HG02852 (cell line): Measurements from ENCODE around the gene EPB41L4B.
"Not testable (repeated sequence)": the region's sequence is repeated elsewhere in the genome, so short reads cannot be mapped to it uniquely, and the experiment has no call there.

Experiments
- ATAC-seq: cut with Tn5 transposase; IDR thresholded peaks from one replicate; pipeline ENCODE4 v1.9.1; 2021; ENCODE audit warnings: mild to moderate bottlenecking, moderate library complexity; ENCODE audit not compliant: unreplicated experiment

Gene EPB41L4B

GRCh38 chr9:109246533-109246932 is 74.3 kb downstream of the EPB41L4B start:
- ATAC-seq = no peak

- ATAC-seq = no peak
Measured at GRCh38 chr9:109245310-109245897, 75.5 kb downstream of the EPB41L4B start.

DNA sequence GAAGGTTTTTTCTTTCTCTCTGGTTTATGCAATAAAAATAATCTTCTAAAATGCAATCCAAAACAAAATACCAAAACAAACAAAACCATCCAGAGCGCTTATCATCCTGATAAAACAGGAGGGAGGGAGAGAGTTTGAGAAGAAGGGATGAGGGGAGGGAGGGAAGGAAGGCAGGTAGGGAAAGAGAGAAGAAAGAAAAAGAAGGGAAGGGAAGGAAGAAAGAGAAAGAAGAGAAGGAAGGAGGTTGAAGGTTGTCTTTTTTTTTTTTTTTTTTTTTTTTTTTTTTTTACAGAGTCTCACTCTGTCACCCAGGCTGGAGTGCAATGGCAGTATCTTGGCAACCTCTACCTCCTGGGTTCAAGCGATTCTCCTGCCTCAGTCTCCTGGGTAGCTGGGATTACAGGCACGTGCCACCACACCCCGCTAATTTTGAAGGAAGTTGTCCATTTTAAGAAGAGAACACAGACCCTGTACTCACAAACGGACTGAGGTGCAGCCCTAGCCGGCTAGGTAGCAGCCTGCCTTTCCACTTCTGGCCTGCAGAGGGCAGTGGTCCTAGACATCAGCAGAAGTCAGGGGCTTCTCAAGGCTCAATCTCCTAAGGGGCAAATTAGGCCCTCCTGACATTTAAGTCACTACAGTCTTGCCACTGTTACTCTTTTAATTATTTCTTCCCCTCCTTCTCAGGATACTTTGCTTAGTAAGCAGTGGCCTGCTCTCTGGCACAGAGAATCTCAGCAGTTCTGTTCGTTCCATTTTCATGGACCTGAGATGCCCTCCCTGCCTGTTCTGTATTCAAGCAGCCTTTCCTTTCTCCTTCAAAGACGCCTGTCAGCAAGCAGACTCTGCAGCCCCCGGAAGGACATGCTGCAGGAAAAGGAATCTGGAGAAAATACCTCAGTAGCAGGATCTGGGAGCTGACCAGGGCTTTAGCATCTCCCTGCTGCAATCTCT is 76.4 kb downstream of the EPB41L4B start:
- ATAC-seq = peak; percentile 75

DNA sequence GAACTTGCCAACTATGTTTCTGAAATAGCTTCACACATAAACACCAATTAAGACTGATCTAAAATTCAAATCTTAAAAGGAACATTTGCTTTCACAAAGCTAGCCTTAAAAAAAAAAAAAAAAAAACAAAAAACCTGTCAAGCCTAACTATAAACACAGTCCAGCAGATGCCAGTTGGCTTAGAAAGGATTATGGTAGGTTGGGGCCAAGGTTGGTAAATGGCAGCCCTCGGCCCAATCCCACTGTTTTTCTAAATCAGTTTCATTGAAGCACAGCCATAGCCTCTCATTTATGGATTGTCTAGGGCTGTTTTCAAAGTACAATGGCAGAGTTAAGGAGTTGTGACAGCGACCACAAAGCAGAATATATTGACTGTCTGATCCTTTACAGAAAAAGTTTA is 78.1 kb downstream of the EPB41L4B start:
- ATAC-seq = no peak

DNA sequence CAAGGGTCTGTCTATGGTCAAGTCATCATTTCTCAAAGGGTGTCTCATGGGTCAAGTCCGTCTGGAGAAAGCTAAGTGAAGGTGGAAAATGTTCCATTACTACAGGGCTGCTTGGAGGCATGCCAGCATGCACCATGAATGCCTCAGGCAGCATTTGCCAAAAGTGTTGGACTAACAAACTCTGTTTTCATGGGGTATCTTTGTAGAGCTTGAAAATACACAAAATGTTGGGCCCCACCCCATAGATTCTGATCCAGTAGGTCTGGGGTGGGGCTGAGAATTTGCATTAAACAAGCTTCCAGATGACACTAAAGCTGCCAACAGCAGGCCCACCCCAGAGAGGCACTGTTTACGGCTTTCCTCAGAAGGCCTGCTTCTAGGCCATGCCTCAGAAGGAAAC is 78.8 kb downstream of the EPB41L4B start:
- ATAC-seq = no peak

DNA sequence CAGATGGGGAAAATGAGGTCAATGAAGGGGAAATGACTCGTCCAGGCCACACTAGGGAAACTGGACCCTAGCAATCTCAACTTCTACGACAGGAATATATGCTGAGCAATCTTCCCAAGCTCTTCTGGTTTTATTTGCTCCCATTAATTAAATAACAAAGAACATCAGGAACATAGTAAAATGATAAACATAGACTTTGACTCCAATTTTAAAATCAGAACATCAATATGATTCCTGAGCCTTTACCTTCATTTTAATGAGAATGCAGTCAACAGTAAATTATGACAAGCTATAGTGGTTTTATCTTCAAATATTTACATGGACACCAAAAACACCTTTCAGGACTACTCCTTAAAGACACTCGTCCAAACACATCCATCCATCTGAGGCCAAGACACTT is 79.7 kb downstream of the EPB41L4B start:
- ATAC-seq = no peak

GRCh38 chr9:109239240-109239639 is 81.6 kb downstream of the EPB41L4B start:
- no peak for ATAC-seq

DNA sequence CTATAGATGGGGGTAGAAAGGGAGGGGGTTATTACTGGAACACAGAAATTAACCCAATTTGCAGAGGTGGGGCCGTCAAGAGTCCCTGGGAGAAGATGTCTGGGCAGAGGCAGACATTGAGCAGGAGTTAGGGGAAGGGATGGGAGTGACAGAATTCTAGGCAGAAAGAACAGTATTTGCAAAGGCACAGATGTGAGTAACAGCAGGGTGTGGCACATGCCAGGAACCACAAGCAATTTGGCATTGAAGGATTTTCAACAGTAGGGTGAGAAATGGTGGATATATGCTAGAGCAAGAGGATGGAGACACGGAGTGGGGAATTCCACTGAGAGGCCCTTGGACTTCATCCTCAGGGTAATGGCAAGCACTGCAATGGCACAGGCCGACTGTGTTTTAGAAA is 82.2 kb downstream of the EPB41L4B start:
- ATAC-seq = no peak

DNA sequence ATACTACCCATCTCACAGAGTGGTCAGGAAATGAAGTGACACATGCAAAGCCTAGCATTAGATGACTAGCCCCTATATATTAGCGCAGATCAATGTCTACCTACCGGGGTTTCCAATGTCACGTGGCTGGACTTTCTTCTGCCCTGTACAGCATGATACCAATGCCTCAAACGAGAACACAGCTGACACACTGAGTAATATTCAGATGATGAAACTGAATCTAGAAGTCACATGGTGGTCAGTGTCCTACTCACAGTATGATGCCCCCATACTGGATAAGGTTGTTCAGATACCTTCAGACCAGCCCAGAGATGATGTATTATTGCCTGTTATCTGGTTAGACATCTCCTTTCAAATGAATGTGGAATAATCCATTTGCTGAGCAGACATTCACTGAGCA is 82.7 kb downstream of the EPB41L4B start:
- ATAC-seq = no peak

DNA sequence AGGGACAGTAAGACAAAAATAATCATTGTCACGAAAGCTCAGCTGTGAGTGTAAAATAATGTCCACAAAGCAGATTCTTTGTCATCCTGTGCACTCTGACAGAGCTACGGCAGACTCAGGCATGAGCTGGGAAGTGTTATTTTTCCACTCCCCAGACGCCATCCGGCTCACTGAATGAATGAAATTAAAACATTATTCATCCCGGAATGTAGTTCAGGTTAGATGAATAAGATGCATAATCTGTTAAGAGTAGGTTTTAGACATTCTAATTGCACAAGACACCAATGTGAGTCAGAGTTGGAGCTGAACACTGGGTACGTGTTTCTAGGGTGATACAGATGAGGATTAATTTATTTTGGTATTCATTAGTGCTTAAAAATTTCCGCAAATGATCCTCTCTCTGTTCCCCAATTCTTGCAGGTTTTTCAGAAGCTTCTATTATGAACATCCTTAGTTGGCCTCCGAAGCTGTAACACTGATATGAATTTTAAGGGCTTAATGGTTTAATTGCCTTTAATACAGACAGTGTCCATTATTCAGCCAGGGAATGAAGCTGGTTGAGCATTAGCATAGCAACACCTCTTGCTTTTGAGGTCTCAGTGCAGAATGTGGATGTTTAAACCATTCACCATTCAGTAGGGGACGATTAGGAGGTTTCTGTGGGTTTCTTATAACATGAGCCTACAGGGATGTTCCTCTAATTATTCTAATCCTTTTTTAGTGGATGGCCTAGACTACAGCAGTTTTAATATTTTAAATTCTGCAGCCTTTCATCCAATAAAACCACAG is 88.2 kb downstream of the EPB41L4B start:
- ATAC-seq = no peak

- no peak for ATAC-seq
Measured at GRCh38 chr9:109231593-109231992, 89.3 kb downstream of the EPB41L4B start.

DNA sequence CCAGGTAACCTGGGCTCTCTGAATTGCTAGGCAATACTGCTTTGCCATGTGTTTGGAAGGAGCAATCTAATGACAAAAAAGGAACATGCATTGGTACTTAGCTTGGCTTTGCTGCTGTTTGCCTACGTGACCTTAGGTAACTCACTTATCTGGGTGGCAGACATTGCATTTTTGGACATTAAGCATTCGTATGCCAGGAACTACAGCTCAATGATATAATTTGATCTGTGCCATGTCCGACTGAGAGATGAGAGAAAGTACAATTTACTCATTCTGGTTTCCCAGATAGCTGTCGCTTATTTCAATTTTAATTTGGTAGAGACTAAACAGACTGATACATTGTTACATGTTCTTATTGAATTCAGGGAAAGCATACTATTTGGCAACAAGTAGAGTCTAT is 90.6 kb downstream of the EPB41L4B start:
- no peak for ATAC-seq

GRCh38 chr9:109229682-109230081 is 91.2 kb downstream of the EPB41L4B start:
- no peak for ATAC-seq

- ATAC-seq = no peak
Measured at GRCh38 chr9:109228093-109228642, 92.7 kb downstream of the EPB41L4B start.

DNA sequence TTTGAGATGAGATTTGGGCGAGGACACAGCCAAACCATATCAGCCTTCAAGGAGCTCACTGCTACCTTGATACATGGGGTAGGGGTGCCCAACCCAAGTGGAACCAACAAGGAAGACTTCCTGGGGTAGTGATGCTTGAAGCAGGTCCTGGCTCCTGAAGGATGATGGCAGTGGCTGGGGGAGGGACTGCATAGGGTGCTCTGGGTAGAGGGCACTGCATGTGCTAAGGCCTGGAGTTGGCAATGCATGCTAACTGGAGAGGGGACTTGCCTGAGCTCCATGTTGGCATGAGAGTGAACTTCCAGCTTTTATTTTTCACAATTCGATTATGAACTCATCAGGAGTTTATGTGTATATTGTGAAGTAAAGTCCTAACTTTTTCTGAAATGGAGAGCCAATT is 95.2 kb downstream of the EPB41L4B start:
- ATAC-seq = no peak

DNA sequence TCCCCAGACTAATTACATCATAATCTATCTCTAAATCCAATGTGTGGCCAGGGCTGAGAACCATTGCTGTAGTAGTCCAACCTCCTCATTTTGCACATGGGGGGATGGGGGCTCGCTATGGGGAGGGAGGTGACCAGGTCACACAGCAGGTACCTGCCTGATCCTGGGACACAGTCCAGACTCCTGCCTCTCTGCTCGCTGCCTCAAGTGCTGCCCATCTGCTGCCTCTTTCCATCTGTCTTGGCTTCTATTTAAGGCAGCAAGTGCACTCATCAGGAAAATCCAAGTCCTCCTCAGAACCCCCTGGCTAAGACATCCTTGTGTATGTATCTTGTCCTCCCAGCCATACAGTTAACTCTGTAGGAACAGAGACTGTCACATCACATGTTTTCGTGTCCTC is 96.1 kb downstream of the EPB41L4B start:
- no peak for ATAC-seq

GRCh38 chr9:109218242-109218641 is 102.6 kb downstream of the EPB41L4B start:
- ATAC-seq = not testable (repeated sequence)

DNA sequence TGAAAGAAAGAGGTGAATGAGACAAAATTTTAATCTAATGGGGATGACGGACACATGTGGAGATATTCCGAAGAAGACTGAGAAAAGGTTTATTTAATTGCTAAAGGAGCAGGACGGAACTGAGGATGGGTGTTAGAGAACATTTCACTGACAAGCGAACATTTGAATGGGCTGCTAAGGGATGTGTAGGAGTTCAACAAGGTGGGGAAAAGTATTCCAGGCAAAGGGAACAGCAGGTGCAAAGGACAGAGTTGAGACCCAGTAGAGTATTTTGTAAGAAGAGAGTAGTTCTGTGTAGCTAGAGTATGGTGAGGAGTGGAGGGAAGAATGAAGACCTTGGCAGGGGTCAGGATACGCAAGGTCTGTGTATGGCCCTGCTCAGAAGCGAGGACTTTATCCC is 106.4 kb downstream of the EPB41L4B start:
- ATAC-seq = no peak

DNA sequence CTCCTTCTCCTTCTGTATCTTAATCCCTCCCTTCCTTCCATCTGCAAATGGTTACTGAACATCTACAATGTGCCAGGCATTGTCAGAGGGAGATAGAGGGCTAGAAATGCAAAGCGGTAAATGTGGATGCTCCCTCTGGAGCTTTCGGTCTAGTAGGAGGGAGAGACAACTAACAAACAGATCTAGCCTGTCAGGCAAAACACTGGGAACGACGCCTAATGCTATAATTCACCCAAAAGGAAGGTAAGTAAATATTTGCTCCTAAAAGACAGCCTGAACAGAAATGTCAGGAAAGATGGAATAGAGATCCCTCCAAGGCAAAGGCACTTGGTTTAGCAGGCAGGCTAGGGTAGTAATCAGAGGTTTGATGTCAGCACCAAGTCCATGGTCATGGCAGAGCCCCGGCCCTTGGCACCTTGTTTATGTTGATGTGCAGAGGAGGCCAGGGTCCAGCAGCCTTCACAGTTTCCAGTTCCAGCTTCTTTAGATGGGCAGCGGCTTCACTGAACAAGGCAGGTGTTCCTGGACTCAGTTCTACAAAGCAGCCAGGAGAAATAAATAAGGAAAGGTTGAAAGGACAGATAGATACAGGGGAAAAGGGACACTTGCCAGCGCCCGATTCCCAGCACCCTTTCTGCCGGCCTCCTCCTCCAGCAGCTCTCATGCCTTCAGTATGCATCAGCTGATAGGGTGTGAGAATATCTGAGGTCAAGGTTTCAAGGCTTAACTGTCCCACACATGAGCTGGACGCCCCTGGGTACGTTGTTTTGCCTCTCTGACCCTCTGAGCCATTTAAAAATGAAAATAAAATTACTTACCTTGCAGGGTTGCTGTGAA is 107.4 kb downstream of the EPB41L4B start:
- no peak for ATAC-seq

DNA sequence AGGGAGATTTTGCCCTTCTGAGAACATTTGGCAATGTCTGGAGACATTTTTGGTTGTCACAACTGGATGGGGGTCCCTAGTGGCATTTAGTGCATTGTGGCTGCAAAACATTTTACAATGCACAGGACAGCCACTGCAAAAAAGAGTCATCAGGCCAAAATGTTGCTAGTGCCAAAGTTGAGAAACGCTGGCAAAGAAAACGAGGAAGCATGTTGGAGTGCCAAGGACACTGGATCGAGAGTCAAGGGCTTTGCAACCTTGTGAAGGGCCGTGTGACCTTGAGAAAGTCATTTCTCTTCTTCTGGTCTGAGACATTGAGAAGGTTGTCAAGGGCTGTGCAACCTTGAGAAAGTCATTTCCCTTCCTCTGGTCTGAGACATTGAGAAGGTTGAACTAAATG is 108.1 kb downstream of the EPB41L4B start:
- no peak for ATAC-seq
